GM21529 (cell line): ENCODE data around the gene PLXNC1.

Source experiments
- ATAC-seq: cut with Tn5 transposase; IDR thresholded peaks from one replicate; pipeline ENCODE4 v1.9.1; 2021; ENCODE audit not compliant: unreplicated experiment

PLXNC1 gene

GRCh38 chr12:94178882-94179281 is 30.5 kb downstream of the PLXNC1 start:
- no peak for ATAC-seq

GRCh38 chr12:94179723-94180122 is 31.3 kb downstream of the PLXNC1 start:
- ATAC-seq = no peak

DNA sequence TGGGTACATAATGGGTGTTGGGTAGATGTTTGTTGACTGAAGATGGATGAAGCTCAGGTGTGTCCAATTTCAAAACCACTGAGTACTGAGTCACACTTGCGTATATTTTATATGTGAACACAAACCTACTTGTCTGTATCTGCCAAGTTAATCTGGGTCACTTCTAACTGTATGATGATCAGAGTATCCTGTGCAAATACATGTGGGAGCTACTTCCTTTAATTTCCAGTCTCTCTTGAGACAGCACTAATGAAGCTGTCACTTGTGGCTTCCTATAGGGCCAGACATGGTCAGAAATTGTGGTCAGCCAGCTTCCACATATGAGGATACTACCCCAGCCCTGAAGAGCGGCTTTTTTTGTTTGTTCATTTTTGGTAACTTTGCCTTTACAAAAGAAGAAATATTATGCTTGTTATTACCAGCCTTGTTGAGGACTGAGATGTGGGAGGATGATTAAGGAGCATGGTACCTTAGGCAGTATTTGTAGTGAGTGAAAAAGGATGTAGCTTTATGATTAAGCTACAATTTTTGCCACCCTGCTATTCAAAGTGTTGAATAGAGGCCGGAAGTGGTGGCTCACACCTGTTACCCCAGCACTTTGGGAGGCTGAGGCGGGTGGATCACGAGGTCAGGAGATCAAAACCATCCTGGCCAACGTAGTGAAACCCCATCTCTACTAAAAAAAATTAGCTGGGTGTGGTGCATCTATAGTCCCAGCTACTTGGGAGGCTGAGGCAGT is 32.4 kb downstream of the PLXNC1 start:
- no peak for ATAC-seq

DNA sequence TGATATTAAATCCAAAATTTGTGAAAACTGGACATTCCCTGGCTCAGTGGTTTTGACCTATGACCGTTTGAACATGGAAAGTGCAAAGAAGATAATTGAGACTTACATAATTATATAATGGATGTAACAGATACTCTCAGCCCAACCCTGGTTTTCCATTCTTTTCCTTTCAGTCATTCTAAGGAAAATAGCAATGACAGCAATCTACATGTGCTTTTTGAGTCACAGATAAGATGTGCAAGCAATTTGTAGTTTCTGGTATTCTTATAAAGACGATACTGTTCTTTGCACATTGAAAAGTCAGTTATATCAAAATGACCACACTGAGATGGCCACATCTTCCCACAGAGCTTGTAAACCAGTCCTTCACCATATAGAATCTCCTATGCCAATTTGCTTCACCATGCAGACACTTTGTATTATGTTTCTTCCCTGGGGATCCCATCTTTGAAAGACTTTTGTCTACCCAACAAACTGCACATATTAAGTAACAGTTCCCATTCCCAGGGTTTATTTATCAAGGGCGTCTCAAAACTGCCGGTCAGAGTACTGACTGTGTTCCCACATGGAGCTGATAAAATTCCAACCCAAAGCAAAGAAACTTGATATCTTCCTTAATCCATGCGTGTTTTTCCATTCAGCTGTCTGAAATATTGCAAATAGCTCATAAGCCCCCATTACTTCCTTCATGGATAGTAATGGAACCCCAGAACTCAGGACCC is 34.8 kb downstream of the PLXNC1 start:
- ATAC-seq = no peak

- ATAC-seq = no peak
Observed at GRCh38 chr12:94183708-94184379, 35.5 kb downstream of the PLXNC1 start.

DNA sequence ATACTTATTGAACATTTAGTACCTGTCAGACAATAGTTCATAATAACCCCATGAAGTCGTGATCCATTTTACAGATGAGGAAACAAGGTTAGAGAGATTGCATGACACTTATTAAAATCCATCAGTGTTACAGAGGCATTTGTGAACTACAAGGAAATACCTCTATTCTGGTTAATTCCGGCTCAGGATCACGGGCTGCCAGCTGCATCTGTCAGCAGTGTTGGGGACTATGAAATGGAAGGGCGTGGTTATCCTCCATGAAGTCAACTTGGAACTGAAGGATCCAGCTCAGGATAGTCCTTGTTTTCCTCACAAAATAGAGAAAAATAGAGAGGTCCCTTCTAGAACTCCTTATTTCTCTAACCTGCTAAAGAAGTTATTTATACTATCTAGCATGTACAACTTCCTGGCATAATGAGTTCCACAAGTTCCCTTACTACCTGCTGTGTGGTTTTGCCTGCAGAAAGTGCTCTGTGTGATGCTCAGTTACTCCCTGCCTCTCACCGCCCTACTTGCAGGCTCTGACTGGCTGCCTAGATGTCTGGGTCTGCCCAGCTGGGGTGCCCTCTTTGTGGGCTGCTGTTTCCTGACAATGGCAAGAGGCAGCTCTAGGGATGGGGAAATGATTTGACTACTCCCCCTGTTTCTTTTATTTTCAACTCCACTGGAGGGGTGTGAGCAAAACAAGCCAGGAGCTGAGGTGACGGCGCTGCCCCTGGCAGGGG is 36.8 kb downstream of the PLXNC1 start:
- no peak for ATAC-seq

- no peak for ATAC-seq
Observed at GRCh38 chr12:94185801-94186200, 37.4 kb downstream of the PLXNC1 start.

DNA sequence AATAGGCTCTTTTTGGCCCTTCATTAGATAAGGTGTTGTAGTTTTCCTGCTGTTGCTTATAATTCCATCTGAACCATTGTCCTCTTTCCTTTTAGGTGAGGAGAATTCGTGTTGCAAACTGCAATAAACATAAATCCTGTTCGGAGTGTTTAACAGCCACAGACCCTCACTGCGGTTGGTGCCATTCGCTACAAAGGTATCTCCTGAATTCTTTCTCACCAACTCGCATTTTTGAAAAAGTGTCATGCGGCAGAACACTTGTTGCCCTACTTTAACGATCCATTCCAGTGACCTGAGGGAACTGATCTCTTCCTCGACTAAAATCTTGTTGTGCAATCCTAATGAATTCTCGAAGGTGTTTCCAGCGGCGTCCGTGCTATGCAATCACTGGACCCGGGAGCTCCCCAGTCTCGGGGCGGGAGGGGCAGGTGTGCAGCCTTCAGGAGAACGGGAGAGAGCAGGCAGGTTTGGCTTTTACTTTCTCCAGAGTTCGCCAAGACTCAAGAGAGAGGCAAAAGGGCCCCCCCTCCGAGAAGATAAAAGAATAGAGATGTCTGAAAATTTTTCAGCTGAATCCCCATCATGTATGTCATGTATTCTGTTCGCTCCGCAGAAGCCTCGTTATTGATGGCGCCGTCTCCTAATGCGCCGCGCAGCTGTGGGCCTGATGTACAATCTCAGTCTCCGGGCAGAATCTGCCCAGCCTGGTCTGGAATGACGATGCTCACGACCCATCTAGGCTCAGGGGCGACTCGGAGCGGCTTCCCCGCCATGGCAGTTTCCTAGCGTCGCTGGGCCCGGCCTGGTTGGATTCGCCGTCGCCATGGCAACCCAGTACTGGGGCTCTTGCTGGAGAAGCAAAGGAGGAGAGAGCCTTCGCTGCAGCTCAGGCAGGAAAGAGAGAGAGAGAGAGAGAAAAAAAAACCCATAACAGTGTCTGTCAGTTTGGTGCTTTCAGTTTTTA is 38.2 kb downstream of the PLXNC1 start:
- no peak for ATAC-seq

DNA sequence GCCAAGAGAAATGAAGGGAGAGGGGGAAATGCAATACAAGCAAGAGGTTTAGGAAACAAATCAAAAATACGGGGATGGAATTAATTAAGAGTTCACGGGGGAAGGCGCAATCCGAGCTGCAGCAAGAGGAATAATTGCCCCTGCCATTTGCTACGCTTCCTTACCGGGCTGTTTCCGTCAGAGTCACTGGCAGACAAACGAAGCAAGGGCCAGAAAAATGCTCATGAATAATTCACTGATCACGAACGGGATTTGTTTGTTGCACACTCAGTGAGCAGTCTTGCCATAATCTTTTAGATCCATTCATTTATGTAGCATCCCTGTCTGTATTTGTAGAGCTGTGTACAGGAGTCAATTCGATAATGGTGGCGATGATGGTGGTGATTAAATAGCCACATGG is 39.0 kb downstream of the PLXNC1 start:
- ATAC-seq = no peak

GRCh38 chr12:94190623-94191022 is 42.2 kb downstream of the PLXNC1 start:
- ATAC-seq = no peak

DNA sequence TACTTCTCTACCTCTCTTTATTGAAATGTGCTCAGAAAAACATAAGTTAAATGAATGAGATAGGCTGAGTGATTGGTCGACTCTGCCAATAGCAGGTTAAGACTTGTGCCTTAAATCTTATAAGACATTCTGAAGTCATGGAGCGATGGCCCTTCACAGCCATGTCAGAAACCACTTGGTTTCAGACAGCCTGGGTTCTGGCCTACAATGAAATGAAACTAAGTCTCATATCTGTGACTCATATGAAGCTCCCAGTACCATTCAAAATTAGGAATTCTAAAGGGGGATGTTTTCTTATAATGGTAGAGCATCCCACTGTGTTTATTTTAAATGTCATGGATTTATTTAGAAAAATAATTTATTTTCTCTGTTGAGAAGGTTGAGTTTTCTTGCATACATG is 42.6 kb downstream of the PLXNC1 start:
- ATAC-seq = peak; percentile 52

DNA sequence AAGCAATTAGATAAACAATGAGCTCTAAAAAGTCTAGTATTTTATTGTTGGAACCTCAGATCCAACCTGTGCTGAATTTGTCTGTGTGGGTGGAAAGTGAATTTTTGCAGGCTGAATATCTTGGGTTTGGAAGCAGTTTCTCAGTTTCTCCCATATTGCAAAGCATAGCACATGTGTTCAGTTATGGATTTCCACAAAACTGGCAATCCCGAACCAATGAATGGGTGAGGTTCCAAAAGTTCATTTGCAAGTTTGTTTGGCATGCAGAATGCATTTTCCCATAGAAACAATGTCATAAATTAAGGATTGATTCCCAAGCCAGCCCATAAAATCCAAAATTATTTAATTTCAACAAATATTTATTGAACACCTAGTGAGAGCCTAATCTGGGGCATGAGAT is 43.4 kb downstream of the PLXNC1 start:
- ATAC-seq = no peak

DNA sequence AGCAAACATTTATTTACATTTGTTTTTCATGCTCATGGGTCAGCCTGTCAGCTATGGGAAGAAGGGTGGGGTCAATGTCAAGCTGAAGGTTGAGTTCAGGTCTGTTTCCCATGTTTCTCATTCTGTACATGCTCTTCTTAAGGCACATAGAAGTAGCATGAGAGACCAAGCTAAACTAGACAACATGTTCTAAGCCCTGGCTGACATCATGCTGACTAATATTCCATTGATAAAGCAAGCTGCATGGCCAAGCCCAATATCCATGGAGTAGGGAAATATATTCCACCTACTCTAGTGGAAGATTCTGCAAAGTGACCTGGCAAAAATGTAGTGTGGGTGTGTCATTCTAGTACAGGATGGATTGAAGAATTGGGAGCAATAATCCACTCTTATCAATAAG is 44.1 kb downstream of the PLXNC1 start:
- ATAC-seq = no peak

DNA sequence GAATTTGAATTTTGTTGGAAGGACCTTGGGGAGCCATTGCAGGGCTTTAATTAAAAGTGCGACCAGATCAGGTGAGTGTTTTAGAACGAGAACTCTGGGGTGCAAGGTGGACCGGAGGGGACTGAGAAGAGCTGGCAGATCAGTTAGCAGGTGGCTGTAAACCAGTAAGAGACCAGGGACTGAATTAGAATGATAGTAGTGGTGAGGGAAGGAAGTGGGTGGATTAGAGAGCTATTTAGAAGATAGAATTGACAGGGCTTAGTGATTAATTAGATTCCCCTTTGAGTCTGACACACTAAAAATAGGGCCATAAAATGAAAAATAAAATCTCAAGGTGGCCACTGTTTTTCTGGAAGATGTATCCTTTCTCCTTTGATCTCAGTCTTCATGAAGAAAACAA is 44.8 kb downstream of the PLXNC1 start:
- ATAC-seq = no peak

GRCh38 chr12:94195483-94195882 is 47.1 kb downstream of the PLXNC1 start:
- ATAC-seq = no peak

GRCh38 chr12:94198469-94198868 is 50.1 kb downstream of the PLXNC1 start:
- ATAC-seq = no peak

GRCh38 chr12:94198872-94199271 is 50.5 kb downstream of the PLXNC1 start:
- ATAC-seq = no peak

DNA sequence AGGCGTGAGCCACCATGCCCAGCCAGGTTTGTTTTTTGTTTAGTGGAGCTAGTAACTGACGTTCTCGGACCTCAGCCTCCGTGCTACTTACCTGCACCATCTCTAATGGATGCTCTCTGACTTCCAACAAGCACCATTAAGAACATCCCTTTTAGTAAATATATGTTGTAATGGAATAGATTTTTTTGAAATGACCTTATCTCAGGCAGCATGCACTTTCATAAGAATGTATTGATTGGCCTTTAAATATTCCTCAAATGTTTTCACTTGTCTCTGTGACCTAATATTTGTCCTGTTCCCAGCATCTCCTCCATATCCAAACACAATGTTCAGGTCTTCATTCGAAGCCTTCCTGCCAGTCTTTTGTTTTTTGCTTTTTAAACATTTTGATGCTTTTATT is 51.7 kb downstream of the PLXNC1 start:
- ATAC-seq = no peak

DNA sequence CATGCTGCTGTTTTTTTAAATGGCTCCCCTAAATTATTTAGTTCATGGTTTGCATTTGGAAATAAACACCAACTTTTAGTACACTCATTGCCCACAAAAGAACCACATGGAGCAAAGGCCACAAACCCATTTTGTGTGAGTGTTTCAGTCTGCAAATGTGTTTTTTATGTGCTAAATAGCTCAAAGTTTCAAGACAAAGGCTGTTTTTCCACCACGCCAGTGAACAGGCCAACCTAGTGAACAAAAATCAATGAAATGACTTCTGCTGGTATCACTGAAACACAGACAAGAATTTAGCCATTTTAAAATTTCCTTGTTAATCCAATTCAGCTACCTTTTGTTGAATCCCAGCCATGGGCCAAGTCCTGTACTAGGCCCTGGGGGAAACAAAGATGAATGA is 52.3 kb downstream of the PLXNC1 start:
- ATAC-seq = no peak
